ENCODE data around the gene VDR.

VDR gene

DNA sequence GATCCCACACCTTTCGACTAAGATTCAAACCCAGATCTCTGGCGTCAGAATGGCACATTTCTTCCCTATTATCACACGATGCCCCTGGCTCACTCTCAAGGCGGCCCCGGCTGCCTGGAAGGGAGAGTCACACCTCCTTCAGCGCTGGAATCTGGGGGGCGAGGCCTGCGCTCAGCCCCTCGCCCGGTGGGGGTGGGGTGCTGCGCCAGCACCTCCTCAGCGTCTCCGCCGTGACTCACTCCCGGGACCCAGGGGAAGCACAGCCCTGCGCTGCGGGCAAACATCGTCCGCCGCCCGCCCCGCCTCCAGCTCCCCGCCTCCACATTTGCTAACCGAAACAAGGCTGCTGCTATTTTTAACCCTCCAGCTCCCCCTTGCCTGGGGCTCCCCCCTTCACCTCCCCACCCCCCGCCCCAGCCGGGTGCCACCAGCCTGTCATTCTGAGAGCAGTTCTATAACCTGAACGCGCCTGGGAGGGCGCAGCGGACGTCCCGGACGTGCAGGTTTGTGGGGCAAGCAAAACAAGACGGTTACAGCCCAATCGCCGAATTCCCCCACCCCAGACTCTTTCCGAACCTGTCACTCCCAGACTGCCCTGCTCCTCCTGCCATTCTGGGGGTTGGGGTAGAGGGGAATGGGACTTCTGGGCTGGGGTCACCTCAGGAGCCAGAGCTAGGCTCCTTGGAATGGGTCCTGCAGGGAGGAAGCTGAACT is 91.8 kb downstream of the VDR start:
- TF ChIP-seq SIN3A (IDR thresholded peaks at IDR 0.05; ENCODE audit: borderline replicate concordance, insufficient read depth, low read length) (no peak), TAF1 (IDR thresholded peaks at IDR 0.05; ENCODE audit: borderline replicate concordance, insufficient read depth, low read length) (no peak), FOXP2 (optimal IDR thresholded peaks at IDR 0.05; ENCODE audit: borderline replicate concordance, extremely low read depth, extremely low read length, insufficient read depth) (no peak), POLR2AphosphoS5 (IDR thresholded peaks at IDR 0.05; ENCODE audit: low read depth, low read length) (no peak)
- TF ChIP-seq, protein P1, sequence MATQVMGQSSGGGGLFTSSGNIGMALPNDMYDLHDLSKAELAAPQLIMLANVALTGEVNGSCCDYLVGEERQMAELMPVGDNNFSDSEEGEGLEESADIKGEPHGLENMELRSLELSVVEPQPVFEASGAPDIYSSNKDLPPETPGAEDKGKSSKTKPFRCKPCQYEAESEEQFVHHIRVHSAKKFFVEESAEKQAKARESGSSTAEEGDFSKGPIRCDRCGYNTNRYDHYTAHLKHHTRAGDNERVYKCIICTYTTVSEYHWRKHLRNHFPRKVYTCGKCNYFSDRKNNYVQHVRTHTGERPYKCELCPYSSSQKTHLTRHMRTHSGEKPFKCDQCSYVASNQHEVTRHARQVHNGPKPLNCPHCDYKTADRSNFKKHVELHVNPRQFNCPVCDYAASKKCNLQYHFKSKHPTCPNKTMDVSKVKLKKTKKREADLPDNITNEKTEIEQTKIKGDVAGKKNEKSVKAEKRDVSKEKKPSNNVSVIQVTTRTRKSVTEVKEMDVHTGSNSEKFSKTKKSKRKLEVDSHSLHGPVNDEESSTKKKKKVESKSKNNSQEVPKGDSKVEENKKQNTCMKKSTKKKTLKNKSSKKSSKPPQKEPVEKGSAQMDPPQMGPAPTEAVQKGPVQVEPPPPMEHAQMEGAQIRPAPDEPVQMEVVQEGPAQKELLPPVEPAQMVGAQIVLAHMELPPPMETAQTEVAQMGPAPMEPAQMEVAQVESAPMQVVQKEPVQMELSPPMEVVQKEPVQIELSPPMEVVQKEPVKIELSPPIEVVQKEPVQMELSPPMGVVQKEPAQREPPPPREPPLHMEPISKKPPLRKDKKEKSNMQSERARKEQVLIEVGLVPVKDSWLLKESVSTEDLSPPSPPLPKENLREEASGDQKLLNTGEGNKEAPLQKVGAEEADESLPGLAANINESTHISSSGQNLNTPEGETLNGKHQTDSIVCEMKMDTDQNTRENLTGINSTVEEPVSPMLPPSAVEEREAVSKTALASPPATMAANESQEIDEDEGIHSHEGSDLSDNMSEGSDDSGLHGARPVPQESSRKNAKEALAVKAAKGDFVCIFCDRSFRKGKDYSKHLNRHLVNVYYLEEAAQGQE (IDR thresholded peaks at IDR 0.05; ENCODE audit: insufficient read depth in 1 of 2, low read depth in 2 of 2, low read length in 2 of 2): no peak

DNA sequence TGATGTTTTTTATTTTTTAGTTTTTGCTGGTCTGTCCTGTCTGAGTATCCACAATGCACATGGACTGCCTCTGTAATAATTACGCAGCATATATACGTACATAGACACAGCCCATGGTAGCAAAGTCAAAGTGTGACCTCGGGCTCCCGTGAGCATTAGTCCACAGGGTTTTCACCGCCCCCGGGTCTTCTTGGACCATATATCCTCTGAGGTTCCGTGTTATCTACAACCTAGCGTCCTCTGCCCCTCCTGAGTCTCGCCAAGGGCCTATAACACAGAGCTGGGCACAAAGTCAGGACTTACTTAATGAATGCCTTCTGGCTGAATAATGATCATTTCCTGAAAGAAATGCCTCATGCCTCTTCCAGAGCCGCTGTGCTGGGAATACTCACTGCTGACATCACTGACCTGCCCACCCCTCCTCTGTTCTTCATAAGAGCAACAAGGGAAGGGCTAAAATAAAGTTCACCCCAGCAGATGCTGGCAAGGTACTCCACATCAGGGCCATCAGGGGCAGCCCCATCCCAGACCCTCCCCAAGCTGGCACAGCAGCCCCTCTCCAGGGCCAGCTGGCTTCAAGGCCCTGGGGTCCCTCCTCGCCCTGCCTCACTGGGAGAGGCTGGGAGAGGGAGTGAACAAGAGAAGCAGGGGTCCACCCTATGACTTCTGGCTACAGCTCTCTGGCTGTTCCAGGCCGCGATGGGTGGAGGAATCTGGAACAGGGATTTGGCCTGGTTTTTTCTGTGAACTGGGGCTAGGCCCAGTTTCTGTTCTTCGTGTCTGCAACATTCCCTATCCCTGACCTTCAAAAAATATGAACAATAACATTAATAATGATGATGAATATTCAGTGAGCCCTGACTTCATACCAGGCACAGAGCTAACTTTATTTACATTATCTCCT is 93.0 kb downstream of the VDR start:
- TF ChIP-seq POLR2AphosphoS5 (IDR thresholded peaks at IDR 0.05; ENCODE audit: low read depth, low read length) (no peak), TAF1 (IDR thresholded peaks at IDR 0.05; ENCODE audit: borderline replicate concordance, insufficient read depth, low read length) (no peak), SIN3A (IDR thresholded peaks at IDR 0.05; ENCODE audit: borderline replicate concordance, insufficient read depth, low read length) (no peak), FOXP2 (optimal IDR thresholded peaks at IDR 0.05; ENCODE audit: borderline replicate concordance, extremely low read depth, extremely low read length, insufficient read depth) (no peak)
- TF ChIP-seq, protein P1 (IDR thresholded peaks at IDR 0.05; ENCODE audit: insufficient read depth in 1 of 2, low read depth in 2 of 2, low read length in 2 of 2): no peak

DNA sequence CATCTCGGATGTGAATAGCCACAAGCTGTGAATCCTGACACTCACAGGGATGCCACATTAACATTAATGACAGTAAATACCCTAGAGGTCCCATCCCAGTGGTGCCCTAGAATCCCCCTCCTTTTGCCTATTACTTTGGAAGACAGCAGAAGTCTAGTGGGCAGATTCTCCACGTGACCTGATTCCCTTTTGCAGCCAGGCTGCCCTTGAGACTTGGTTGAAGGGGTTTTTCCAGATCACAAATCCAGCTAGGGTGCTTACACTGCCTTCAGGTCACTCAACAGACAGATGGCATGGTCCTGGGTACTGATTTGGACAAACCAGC is 93.8 kb downstream of the VDR start:
- no peak for TF ChIP-seq FOXP2 (optimal IDR thresholded peaks at IDR 0.05; ENCODE audit: borderline replicate concordance, extremely low read depth, extremely low read length, insufficient read depth)
- no peak for TF ChIP-seq SIN3A (IDR thresholded peaks at IDR 0.05; ENCODE audit: borderline replicate concordance, insufficient read depth, low read length)
- TF ChIP-seq POLR2AphosphoS5 (IDR thresholded peaks at IDR 0.05; ENCODE audit: low read depth, low read length): no peak
- no peak for TF ChIP-seq TAF1 (IDR thresholded peaks at IDR 0.05; ENCODE audit: borderline replicate concordance, insufficient read depth, low read length)
- TF ChIP-seq, protein P1 (IDR thresholded peaks at IDR 0.05; ENCODE audit: insufficient read depth in 1 of 2, low read depth in 2 of 2, low read length in 2 of 2): no peak

DNA sequence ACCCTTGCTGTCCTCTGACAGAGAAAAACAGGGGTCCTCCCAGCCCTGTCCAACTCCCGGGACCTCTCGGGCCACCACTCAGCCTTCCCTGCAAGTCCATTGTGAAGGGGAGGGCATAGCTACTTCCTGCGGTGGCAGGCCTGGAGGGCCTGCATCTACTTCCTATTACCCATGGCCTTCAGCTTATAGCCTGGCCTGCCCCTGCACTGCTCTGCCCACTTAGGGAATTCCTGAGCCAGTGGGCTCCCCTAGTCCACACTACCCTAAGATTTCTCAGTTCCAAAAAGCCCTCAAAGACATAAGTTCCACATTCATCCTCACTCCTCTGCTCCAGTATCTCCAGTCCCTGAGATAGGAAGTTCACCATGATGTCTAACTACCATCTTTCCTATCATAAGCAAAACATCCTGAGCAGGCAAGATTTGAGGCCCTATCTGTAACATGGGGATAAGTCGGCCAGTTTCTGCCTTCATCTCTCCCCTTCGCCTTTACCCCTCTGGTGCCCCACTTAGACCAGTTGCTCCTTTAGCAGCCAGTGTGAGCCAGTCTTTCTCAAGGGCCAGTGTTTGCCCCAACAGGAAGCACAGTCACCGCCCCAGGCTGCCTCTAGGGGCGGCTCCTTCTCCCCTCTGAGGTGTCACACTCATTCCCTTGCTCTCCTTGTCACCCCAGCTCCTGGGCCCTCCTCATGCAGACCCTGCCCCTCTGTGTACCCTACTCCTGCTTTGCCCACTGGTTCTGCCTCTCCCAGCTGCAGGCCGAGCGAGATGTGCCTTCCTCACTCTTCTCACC is 96.0 kb downstream of the VDR start:
- no peak for TF ChIP-seq TAF1 (IDR thresholded peaks at IDR 0.05; ENCODE audit: borderline replicate concordance, insufficient read depth, low read length)
- TF ChIP-seq SIN3A (IDR thresholded peaks at IDR 0.05; ENCODE audit: borderline replicate concordance, insufficient read depth, low read length): no peak
- TF ChIP-seq POLR2AphosphoS5 (IDR thresholded peaks at IDR 0.05; ENCODE audit: low read depth, low read length): no peak
- no peak for TF ChIP-seq FOXP2 (optimal IDR thresholded peaks at IDR 0.05; ENCODE audit: borderline replicate concordance, extremely low read depth, extremely low read length, insufficient read depth)
- TF ChIP-seq, protein P1 (IDR thresholded peaks at IDR 0.05; ENCODE audit: insufficient read depth in 1 of 2, low read depth in 2 of 2, low read length in 2 of 2): no peak
